Astrocyte of the cerebellum (primary cell): ENCODE measurements around the gene DOCK3.
"Not testable (repeated sequence)": the region's sequence is repeated elsewhere in the genome, so short reads cannot be mapped to it uniquely, and the experiment has no call there.

Experiments used
- DNase-seq: peaks from one replicate; pipeline ENCODE4 v3.0.0-alpha.2; 2011; ENCODE audit warnings: low read depth
- H3K4me3 ChIP-seq: 2 replicates; pipeline ENCODE4 v1.5.1; 2011; ENCODE audit warnings: mild to moderate bottlenecking, low read depth, low read length, moderate library complexity
- CTCF ChIP-seq: IDR thresholded peaks from 2 replicates; pipeline ENCODE4 v1.5.1; 2012; ENCODE audit warnings: low read length, low read depth, moderate library complexity, mild to moderate bottlenecking; ENCODE audit errors: missing control alignments
- in situ Hi-C: cut with HindIII; loops from 2 replicates; pipeline ENCODE4 v1.10.0; 2017; ENCODE audit warnings: low sequenced_read_pairs

Gene DOCK3

GRCh38 chr3:50825841-50826240 is 151.1 kb downstream of the DOCK3 start:
- no peak for TF ChIP-seq CTCF
- DNase-seq: no peak
- no peak overlapping the region for H3K4me3 ChIP-seq
- in situ Hi-C loops: no loop called here

GRCh38 chr3:50830451-50830850 is 155.7 kb downstream of the DOCK3 start:
- DNase-seq: no peak
- H3K4me3 ChIP-seq: no peak overlapping the region
- in situ Hi-C loops: no loop called here
- TF ChIP-seq CTCF: no peak

- H3K4me3 ChIP-seq, in situ Hi-C loops, DNase-seq: not testable (repeated sequence)
Observed at GRCh38 chr3:50831009-50831408, 156.3 kb downstream of the DOCK3 start.

GRCh38 chr3:50840983-50841489 is 166.3 kb downstream of the DOCK3 start:
- H3K4me3 ChIP-seq: no peak overlapping the region
- TF ChIP-seq CTCF: no peak
- in situ Hi-C loops: no loop called here
- DNase-seq: no peak

- no peak for DNase-seq
- no peak overlapping the region for H3K4me3 ChIP-seq
- no peak for TF ChIP-seq CTCF
- in situ Hi-C loops: no loop called here
Observed at GRCh38 chr3:50848308-50848707, 173.6 kb downstream of the DOCK3 start.

GRCh38 chr3:50850639-50851511 is 176.1 kb downstream of the DOCK3 start:
- in situ Hi-C loops: no loop called here
- TF ChIP-seq CTCF: no peak
- no peak overlapping the region for H3K4me3 ChIP-seq
- DNase-seq: no peak

GRCh38 chr3:50853936-50854335 is 179.2 kb downstream of the DOCK3 start:
- no peak for TF ChIP-seq CTCF
- no peak for DNase-seq
- in situ Hi-C loops: no loop called here
- H3K4me3 ChIP-seq: no peak overlapping the region
